Right hindlimb (tissue), 1 donor: ENCODE results near the gene ESRP2.

ENCODE experiments used
- DNase-seq: peaks from one replicate; pipeline ENCODE4 v3.0.0-alpha.2; 2018

ESRP2 gene

DNA sequence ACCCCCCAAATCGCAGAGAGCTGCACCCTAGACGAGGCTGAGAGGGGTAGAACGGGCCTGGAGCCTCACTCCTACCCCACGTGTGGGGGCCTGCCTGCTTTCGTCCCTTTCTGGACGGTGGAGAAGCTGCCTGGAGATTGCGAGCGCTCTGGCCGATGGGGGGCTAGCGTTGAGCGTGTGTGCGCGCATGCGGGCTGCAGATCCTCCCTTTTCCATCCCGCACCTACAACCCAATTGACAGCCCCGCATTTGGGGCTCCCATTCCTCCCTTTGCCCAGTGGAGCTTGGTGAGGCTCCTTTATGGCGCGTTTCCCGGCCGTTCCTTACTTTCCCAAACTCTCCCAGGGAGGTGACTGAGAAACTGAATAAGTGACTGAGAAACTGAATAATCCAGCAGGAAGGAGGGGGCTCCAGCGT is 907 bp upstream of the ESRP2 start:
- DNase-seq = peak; percentile 48

GRCh38 chr16:68236137-68236825 is 354 bp upstream of the ESRP2 start:
- no peak for DNase-seq

- no peak for DNase-seq
These were observed 630 bp downstream of the ESRP2 start for GRCh38 chr16:68235108-68235886.

- no peak for DNase-seq
These were observed 1.5 kb downstream of the ESRP2 start for GRCh38 chr16:68234188-68235107.

GRCh38 chr16:68233835-68234187 is 2.1 kb downstream of the ESRP2 start:
- DNase-seq = no peak

DNA sequence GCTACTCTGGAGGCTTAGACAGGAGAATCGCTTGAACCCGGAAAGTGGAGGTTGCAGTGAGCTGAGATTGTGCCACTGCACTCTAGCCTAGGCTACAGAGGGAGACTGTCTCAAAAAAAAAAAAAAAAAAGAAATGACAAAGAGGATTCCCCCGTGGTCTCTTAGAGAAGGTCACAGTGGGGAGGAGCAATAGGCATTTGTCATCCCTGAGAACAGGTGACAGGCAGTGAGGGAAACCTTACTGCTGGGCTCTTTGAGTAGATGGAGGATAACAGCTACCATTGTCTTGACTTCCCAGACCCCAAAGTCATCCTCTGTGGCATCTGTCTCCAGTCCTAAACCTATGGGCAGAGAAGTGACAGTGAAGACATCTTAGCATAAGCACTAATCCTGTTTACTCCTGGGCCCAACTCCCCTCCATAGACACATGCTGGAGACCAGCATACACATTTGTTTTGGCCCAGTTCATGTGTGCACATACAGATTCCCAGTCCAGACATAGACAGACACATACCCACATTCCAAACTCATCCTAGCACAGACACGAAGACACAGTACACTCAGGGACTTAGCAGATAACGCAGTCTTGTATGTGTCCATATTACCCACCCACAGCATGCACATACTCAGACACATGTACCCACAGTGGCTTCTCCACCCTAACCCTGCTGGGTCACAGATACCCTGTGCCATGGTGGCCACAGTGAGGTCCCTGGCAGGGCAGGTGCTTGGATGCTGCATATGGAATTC is 2.7 kb downstream of the ESRP2 start:
- no peak for DNase-seq

DNA sequence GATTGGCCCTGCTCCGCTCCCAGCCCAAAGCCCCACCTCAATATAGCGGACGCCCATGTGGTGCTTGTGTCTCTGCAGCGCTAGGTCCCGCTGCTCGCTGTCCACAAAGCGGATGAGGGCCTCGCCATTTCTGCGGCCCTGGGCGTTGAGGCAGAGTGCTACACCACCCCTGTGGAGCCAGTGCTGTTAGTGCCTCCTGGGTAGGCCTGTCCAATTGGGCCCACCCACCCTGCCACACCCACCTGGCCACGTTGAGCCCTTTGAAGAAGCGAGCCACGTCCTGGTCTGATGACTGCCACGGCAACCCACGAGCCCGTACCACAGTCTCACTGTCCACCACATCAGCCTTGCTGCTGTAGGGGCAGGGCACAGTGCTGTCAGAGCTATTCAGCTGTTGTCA is 3.6 kb downstream of the ESRP2 start:
- no peak for DNase-seq

DNA sequence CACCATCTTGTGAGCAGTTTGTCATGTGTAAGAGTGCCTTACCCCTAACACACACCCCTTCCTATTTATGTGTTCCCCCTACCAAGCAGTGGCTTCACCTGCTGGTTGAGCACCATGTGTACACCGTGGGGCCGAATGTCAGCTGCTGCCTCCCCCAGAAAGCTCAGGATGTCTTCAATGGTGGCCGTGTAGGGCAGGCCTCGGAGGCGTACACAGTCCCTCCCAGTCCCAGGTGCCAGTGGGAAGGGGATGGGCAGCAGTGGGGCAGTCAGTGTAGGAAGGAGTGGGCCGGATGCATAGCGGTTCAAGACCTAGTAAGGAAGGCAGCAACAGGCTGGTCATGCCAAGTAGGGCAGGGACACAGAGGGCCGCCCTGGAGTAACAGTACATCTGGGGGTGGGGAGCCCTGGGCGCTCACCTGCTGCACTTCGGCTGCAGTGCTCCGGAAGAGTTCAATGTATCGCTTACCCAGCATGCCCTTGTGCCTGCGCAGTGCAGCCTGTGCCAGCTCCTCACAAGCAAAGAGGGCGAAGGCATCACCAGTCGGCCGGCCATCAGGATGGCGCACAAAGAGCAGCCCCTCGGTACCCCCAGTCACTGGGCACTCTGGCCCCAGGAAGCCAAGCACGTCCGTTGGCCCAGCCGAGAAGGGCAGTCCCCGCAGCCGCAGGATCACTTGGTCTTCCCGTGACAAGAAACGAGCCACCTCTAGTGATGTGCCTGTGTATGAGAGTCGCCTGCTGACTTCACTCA is 4.4 kb downstream of the ESRP2 start:
- DNase-seq = no peak

- no peak for DNase-seq
These were observed 5.0 kb downstream of the ESRP2 start for GRCh38 chr16:68230956-68231355.

DNA sequence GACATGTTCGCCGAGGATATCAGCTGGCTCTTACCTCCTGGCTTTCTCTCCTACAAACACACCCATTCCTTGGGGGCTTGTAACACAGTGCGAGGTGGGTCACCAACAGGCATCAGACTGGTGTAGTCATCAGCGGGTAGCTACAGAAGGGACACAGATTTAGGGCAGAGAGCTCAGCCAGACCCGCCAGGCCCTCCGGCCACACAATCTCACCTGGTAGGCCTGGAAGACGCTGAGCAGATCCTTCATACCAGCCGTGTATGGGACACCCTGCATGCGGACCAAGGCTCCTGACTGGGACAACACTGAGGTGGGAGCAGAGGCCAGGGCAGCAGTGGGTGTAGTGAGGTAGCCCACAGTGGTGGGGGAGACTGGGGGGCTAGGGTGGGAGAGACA is 5.8 kb downstream of the ESRP2 start:
- no peak for DNase-seq

DNA sequence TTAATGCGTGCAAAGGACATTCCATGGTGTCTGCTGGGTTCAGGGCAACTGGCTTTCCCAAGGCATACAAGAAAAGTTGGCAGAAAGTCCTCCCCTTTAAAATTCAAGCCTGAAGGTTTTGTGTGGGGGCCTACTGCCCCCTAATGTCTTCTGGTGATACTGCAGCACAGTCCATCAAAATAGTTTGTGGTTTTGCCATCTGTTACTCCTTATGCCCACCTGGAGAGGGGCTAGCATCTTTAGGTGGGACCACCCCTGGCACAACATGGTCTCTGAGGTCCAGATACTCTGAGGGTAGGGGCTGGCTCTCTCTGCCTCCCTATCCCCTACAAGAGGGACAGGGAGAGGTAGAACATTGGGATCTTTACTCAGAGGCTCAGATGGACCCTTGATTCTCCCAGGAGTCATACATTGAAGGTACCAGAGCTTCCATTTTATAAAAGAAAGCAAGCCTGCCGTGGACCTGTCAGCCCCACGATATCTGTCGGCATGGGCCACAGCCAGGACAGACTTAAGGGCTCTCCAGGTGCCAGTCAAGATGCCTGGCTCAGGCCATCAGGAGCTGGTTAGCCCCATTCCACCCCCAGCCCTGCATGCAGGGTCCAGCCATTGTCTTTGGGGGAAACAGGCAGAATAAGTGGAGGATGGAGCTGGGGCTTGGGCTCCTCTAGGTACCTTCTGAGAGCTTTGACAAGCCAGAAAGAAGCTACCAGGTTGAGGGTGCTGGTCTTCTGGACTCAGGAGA is 6.3 kb downstream of the ESRP2 start:
- DNase-seq = peak; percentile 63

GRCh38 chr16:68228652-68229051 is 7.3 kb downstream of the ESRP2 start:
- no peak for DNase-seq

GRCh38 chr16:68227850-68228553 is 7.9 kb downstream of the ESRP2 start:
- DNase-seq = no peak

GRCh38 chr16:68227183-68227793 is 8.6 kb downstream of the ESRP2 start:
- no peak for DNase-seq

- no peak for DNase-seq
These were observed 9.8 kb downstream of the ESRP2 start for GRCh38 chr16:68226116-68226515.

DNA sequence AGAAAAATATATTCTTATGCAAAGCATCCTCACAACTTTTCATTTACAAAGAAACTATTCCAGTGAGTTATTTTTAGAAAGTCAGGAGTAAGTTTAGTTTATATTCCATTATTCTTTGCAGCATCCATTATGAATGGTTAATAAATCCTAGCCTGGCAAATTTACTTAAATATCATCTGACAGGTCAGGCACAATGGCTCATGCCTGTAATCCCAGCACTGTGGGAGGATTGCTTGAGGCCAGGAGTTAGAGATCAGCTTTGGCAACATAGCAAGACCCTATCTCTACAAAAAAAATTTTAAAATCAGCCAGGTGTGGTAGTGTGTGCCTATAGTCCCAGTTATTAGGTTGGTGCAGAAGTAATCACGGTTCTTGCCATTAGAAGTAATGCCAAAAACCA is 12.9 kb downstream of the ESRP2 start:
- no peak for DNase-seq

GRCh38 chr16:68219725-68220351 is 16.1 kb downstream of the ESRP2 start:
- no peak for DNase-seq

DNA sequence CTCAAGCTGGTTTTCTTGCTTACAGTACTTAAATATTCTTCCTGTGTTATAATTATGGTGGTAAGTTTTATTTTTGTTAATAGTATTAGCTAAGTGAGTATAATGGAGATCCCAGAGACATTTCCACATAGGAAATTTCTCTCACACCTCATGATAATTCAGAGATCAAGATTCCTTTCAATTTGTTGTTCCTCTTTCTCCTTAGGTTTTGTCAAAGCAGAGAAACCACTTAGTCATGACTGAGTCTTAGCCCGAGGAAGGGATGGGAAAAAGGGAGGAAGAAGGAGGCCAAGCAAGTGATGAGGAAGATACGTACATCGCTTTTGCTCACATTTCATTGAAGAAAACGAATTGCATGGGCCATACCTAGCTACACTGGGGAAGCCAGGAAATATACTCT is 18.4 kb downstream of the ESRP2 start:
- no peak for DNase-seq

DNA sequence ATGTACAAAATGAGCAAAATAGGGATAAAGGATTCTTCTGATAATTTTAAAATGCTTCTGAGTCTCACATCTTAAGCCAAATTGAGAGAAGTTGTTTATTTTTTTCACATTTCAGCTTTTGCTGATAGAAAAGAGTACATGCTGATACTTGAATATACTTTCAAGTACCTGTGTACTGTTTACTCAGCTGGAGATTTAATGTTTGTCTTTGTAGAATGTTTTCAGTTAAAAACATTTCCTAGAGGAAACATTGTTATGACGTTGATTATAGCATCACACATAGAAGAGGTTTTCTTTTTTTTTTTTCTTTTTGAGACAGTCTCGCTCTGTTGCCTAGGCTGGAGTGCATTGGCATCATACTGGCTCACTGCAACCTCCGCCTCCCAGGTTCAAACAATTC is 19.7 kb downstream of the ESRP2 start:
- no peak for DNase-seq

GRCh38 chr16:68215302-68215701 is 20.6 kb downstream of the ESRP2 start:
- DNase-seq = no peak
